Smooth muscle cell (in vitro differentiated cells): ENCODE results near the gene MADD. TPM values are rescaled to one million over a fixed set of nuclear protein-coding genes. Genes with fewer than 3 reads are reported as not detected.

Experiments
- DNase-seq: peaks from one replicate; lab custom pipeline; 2025; ENCODE audit not compliant: unreplicated experiment; lab: John Stamatoyannopoulos, UW
- H2AFZ ChIP-seq: fragments of 200-600 bp; sonication (generic); 2 replicates; pipeline ENCODE4 v1.6.0; 2016; ENCODE audit warnings: antibody characterized with exemption, low read depth, mild to moderate bottlenecking
- H3F3A ChIP-seq: fragments of 200-600 bp; sonication (generic); 2 replicates; pipeline ENCODE4 v1.6.0; 2017; ENCODE audit warnings: antibody characterized with exemption, low read depth
- H3K27ac ChIP-seq: fragments of 200-600 bp; sonication (generic); 2 replicates; pipeline ENCODE4 v1.5.1; 2016; ENCODE audit warnings: low read depth, mild to moderate bottlenecking
- H3K27me3 ChIP-seq: fragments of 200-600 bp; sonication (generic); 2 replicates; pipeline ENCODE4 v1.6.1; 2016; ENCODE audit warnings: low read depth, mild to moderate bottlenecking
- H3K36me3 ChIP-seq: fragments of 200-600 bp; sonication (generic); 2 replicates; pipeline ENCODE4 v1.5.1; 2016; ENCODE audit warnings: low read depth
- H3K4me1 ChIP-seq: fragments of 200-600 bp; sonication (generic); 2 replicates; pipeline ENCODE4 v1.5.1; 2016; ENCODE audit warnings: low read depth
- H3K4me2 ChIP-seq: fragments of 200-600 bp; sonication (generic); 2 replicates; pipeline ENCODE4 v1.6.0; 2016; ENCODE audit warnings: mild to moderate bottlenecking
- H3K4me3 ChIP-seq: fragments of 200-600 bp; sonication (generic); 2 replicates; pipeline ENCODE4 v1.5.1; 2016; ENCODE audit warnings: mild to moderate bottlenecking
- H3K79me2 ChIP-seq: fragments of 200-600 bp; sonication (generic); 2 replicates; pipeline ENCODE4 v1.6.0; 2016; ENCODE audit warnings: low read depth, mild to moderate bottlenecking
- H3K9ac ChIP-seq: fragments of 200-600 bp; sonication (generic); 2 replicates; pipeline ENCODE4 v1.6.0; 2016; ENCODE audit warnings: low read depth
- H3K9me3 ChIP-seq: fragments of 200-600 bp; sonication (generic); replicated peaks from 2 replicates; pipeline ENCODE4 v1.5.1; 2016; ENCODE audit warnings: low read depth
- H4K20me1 ChIP-seq: fragments of 200-600 bp; sonication (generic); 2 replicates; pipeline ENCODE4 v1.6.0; 2016; ENCODE audit warnings: low read depth
- CTCF ChIP-seq: fragments of 200-600 bp; sonication (generic); IDR thresholded peaks from 2 replicates; pipeline ENCODE4 v1.5.1; 2017; ENCODE audit warnings: borderline replicate concordance, mild to moderate bottlenecking, antibody characterized with exemption; ENCODE audit not compliant: insufficient read depth, poor library complexity, severe bottlenecking
- WGBS: methylation state at CpG from one replicate; pipeline ENCODE4 v1.1.7; 2016; ENCODE audit warnings: low lambda C conversion rate; 5-methylcytosine and 5-hydroxymethylcytosine counted together
- polyA plus RNA-seq: library from polyadenylated mRNA; unstranded; fragments of >200 nt; fragmentation: Nextera tagmentation; extraction: Ambion mirVana; gene quantifications from 2 replicates; pipeline ENCODE4 v1.2.1, GENCODE V29; 2016
- total RNA-seq: library from RNA; depleted of rRNA; stranded (reverse); fragments of >200 nt; gene quantifications from 2 replicates; pipeline ENCODE4 v1.2.3, GENCODE V29; 2014

MADD gene
- total and polyA plus RNA-seq, 2 experiments from 2014 or later = 13.1 to 24.2 TPM

GRCh38 chr11:47356129-47356997 is 86.4 kb downstream of the MADD start:
- H3K9ac ChIP-seq = no peak overlapping the region
- H3K27ac ChIP-seq = no peak overlapping the region
- H3K4me2 ChIP-seq = no peak overlapping the region
- no peaks in the 10 kb centered on the region for H4K20me1 ChIP-seq
- H3K4me1 ChIP-seq = no peaks in the 10 kb centered on the region
- 86% methylated on average over 9 of the region's 9 CpGs for WGBS
- no peaks in the 10 kb centered on the region for H3K27me3 ChIP-seq
- H2AFZ ChIP-seq = no peak overlapping the region
- no peaks in the 10 kb centered on the region for H3K9me3 ChIP-seq
- H3K79me2 ChIP-seq = no peaks in the 10 kb centered on the region
- no peak for DNase-seq
- no peaks in the 10 kb centered on the region for H3K36me3 ChIP-seq
- no peak for TF ChIP-seq CTCF
- peaks cover 3% of the 10 kb centered on the region for H3F3A ChIP-seq
- no peak overlapping the region for H3K4me3 ChIP-seq

GRCh38 chr11:47356998-47357329 is 87.0 kb downstream of the MADD start:
- Histone ChIP-seq H3K27ac (no peak overlapping the region), H3K79me2 (no peaks in the 10 kb centered on the region), H3K4me3 (no peak overlapping the region), H3K4me2 (no peak overlapping the region), H4K20me1 (no peaks in the 10 kb centered on the region), H3K9me3 (no peaks in the 10 kb centered on the region), H3K27me3 (no peaks in the 10 kb centered on the region), H3K36me3 (no peaks in the 10 kb centered on the region), H3K9ac (no peak overlapping the region), H2AFZ (no peak overlapping the region), H3F3A (peaks cover 3% of the 10 kb centered on the region), H3K4me1 (no peaks in the 10 kb centered on the region)
- WGBS = 100% methylated on average over 1 of the region's 1 CpG
- no peak for TF ChIP-seq CTCF
- DNase-seq = no peak

- TF ChIP-seq CTCF = no peak
- H3K9me3 ChIP-seq = no peaks in the 10 kb centered on the region
- no peak overlapping the region for H3K4me2 ChIP-seq
- H3F3A ChIP-seq = peaks cover 3% of the 10 kb centered on the region
- DNase-seq = no peak
- no peak overlapping the region for H3K27ac ChIP-seq
- H3K4me3 ChIP-seq = no peak overlapping the region
- no peak overlapping the region for H2AFZ ChIP-seq
- no peaks in the 10 kb centered on the region for H3K27me3 ChIP-seq
- no peaks in the 10 kb centered on the region for H3K36me3 ChIP-seq
- H4K20me1 ChIP-seq = no peaks in the 10 kb centered on the region
- H3K9ac ChIP-seq = no peak overlapping the region
- no peaks in the 10 kb centered on the region for H3K79me2 ChIP-seq
- no peaks in the 10 kb centered on the region for H3K4me1 ChIP-seq
- WGBS = 97% methylated on average over 6 of the region's 6 CpGs
Measured at GRCh38 chr11:47357985-47358730, 88.2 kb downstream of the MADD start.
